HCT116 (cell line): ENCODE data around the gene TCF23. TPM values are rescaled to one million over a fixed set of nuclear protein-coding genes. Genes with fewer than 3 reads are reported as not detected.

Experiments used
- ATAC-seq: fragments of 200-7000 bp; cut with Tn5 transposase; 2 replicates; pipeline ENCODE4 v1.9.1; 2020; ENCODE audit warnings: mild to moderate bottlenecking, moderate library complexity
- BruUV-seq: library from RNA; stranded (reverse); fragments of 400-500 nt; replicated peaks from 2 replicates; lab custom pipeline; 2021; lab: Mats Ljungman, UMichigan
- CTCF ChIA-PET: fragments of 300-600 bp; sonication (Branson Sonifier 250); formaldehyde crosslinking; loops from one replicate; lab custom pipeline; 2021; ENCODE audit warnings: antibody characterized with exemption; lab: Charles Lee
- POLR2A ChIA-PET: fragments of 300-600, 350-600 bp; sonication (Branson Sonifier 250); formaldehyde crosslinking; loops from one replicate; lab custom pipeline; 2021; ENCODE audit warnings: antibody characterized with exemption; lab: Charles Lee
- RAD21 ChIA-PET, 2 experiments: fragments of 300-600 bp; sonication (Branson Sonifier 250); formaldehyde crosslinking; loops; one replicate each; lab custom pipeline; 2023; ENCODE audit warnings: low total read pairs in 2 of 2; ENCODE audit not compliant: uncharacterized antibody in 2 of 2, unreplicated experiment in 2 of 2, low non-redundant PET in 1 of 2; lab: Charles Lee
- DNase-seq: peaks from one replicate; pipeline ENCODE4 v3.0.0-alpha.2; 2010; ENCODE audit warnings: low read depth, low spot score
- H2AFZ ChIP-seq: fragments of 200-600 bp; shearing (Covaris generic), sonication (generic); 2 replicates; pipeline ENCODE4 v1.6.1; 2017; ENCODE audit warnings: low read depth, mixed run types, mixed read lengths, antibody characterized with exemption, low read length; ENCODE audit not compliant: poor library complexity, severe bottlenecking
- H3K27ac ChIP-seq: 2 replicates; pipeline ENCODE4 v1.5.1; 2012; ENCODE audit warnings: low read depth, low read length
- H3K27me3 ChIP-seq: fragments of 200-600 bp; sonication (generic); 2 replicates; pipeline ENCODE4 v1.6.1; 2016; ENCODE audit warnings: mixed run types, low read length, mixed read lengths; ENCODE audit not compliant: insufficient read depth
- H3K36me3 ChIP-seq, 2 experiments: fragments of 200-500 bp in 1 of 2; fragments of 200-600 bp in 1 of 2; sonication (Bioruptor generic) in 1 of 2; sonication (generic) in 1 of 2; 2 replicates each; pipeline versions ENCODE4 v1.5.1 to v1.6.1; 2014 to 2016; ENCODE audit warnings: low read length in 2 of 2, inconsistent platforms in 1 of 2, mixed read lengths in 1 of 2, mixed run types in 1 of 2; ENCODE audit not compliant: insufficient read depth in 2 of 2, control insufficient read depth in 1 of 2
- H3K4me1 ChIP-seq, 2 experiments: fragments of 200-600 bp in 1 of 2; sonication (generic) in 1 of 2; 2 replicates each; pipeline versions ENCODE4 v1.5.1 to v1.6.1; 2012 to 2017; ENCODE audit warnings: low read length in 2 of 2, inconsistent platforms in 1 of 2, mild to moderate bottlenecking in 1 of 2, mixed read lengths in 1 of 2, mixed run types in 1 of 2, moderate library complexity in 1 of 2; ENCODE audit not compliant: insufficient read depth in 2 of 2, control insufficient read depth in 1 of 2
- H3K4me2 ChIP-seq: fragments of 200-600 bp; sonication (generic); 2 replicates; pipeline ENCODE4 v1.6.1; 2017; ENCODE audit warnings: mixed run types, low read length, mixed read lengths
- H3K4me3 ChIP-seq, 2 experiments: fragments of 200-600 bp in 1 of 2; sonication (generic) in 1 of 2; replicated peaks in 1 of 2; 2 replicates each; pipeline ENCODE4 v1.5.1; 2011 to 2016; ENCODE audit warnings: low read length in 2 of 2, control low read depth in 1 of 2, low read depth in 1 of 2, mild to moderate bottlenecking in 1 of 2, mixed read lengths in 1 of 2, mixed run types in 1 of 2
- H3K79me2 ChIP-seq: fragments of 200-600 bp; sonication (generic); 2 replicates; pipeline ENCODE4 v1.6.1; 2017; ENCODE audit warnings: mild to moderate bottlenecking, mixed run types, low read length, moderate library complexity, mixed read lengths; ENCODE audit not compliant: insufficient read depth
- H3K9ac ChIP-seq: fragments of 200-600 bp; sonication (generic); 2 replicates; pipeline ENCODE4 v1.6.1; 2016; ENCODE audit warnings: low read length, mixed read lengths
- H3K9me2 ChIP-seq: fragments of 200-600 bp; sonication (generic), shearing (Covaris generic); 2 replicates; pipeline ENCODE4 v1.6.1; 2017; ENCODE audit warnings: mixed run types, mild to moderate bottlenecking, moderate library complexity; ENCODE audit not compliant: insufficient read depth
- H3K9me3 ChIP-seq, 2 experiments: fragments of 200-500 bp in 1 of 2; fragments of 200-600 bp in 1 of 2; sonication (Bioruptor generic) in 1 of 2; sonication (generic) in 1 of 2; 2 replicates each; pipeline ENCODE4 v1.6.1; 2014 to 2017; ENCODE audit warnings: low read length in 2 of 2, mixed read lengths in 2 of 2, inconsistent platforms in 1 of 2, low read depth in 1 of 2, mild to moderate bottlenecking in 1 of 2, mixed run types in 1 of 2, moderate library complexity in 1 of 2; ENCODE audit not compliant: control insufficient read depth in 1 of 2, insufficient read depth in 1 of 2
- H4K20me1 ChIP-seq: fragments of 200-600 bp; sonication (generic), shearing (Covaris generic); 2 replicates; pipeline ENCODE4 v1.6.1; 2017; ENCODE audit warnings: mixed run types, mild to moderate bottlenecking, moderate library complexity; ENCODE audit not compliant: insufficient read depth
- CBX3 ChIP-seq: IDR thresholded peaks from 2 replicates; pipeline ENCODE4 v1.6.1; 2012; ENCODE audit warnings: low read depth
- EGR1 ChIP-seq: IDR thresholded peaks from 2 replicates; pipeline ENCODE4 v1.6.1; 2012; ENCODE audit warnings: low read depth
- ELF1 ChIP-seq: IDR thresholded peaks from 2 replicates; pipeline ENCODE4 v1.6.1; 2012; ENCODE audit warnings: low read depth, borderline replicate concordance
- EZH2phosphoT487 ChIP-seq: fragments of 200-600 bp; IDR thresholded peaks from 2 replicates; pipeline ENCODE4 v1.6.1; 2018; ENCODE audit warnings: antibody characterized with exemption, borderline replicate concordance
- RAD21 ChIP-seq: IDR thresholded peaks from 2 replicates; pipeline ENCODE4 v1.6.1; 2012; ENCODE audit warnings: low read depth, mild to moderate bottlenecking
- ZFX ChIP-seq: fragments of 450-650 bp; IDR thresholded peaks from 2 replicates; pipeline ENCODE4 v1.6.1; 2017
- intact Hi-C: fragments of 100-400 bp; cut with micrococcal nuclease; formaldehyde crosslinking; loops from 2 replicates; pipeline ENCODE4 v1.10.0; 2022
- total RNA-seq: library from RNA; stranded (reverse); gene quantifications from one replicate; pipeline ENCODE4 v1.2.1, GENCODE V29; 2021; ENCODE audit not compliant: unreplicated experiment
- TF ChIP-seq, protein P1 (sequence below): IDR thresholded peaks from 2 replicates; pipeline ENCODE4 v1.6.1; 2012
- TF ChIP-seq, protein P2 (sequence below), 3 experiments: fragments of 200-600 bp in 1 of 3; sonication (generic) in 1 of 3; IDR thresholded peaks in 2 of 3; conservative IDR thresholded peaks in 1 of 3; 2 replicates each; pipeline ENCODE4 v1.5.1; 2012 to 2017; ENCODE audit warnings: low read depth in 2 of 3, low read length in 2 of 3, antibody characterized with exemption in 1 of 3, borderline replicate concordance in 1 of 3, control low read depth in 1 of 3, mild to moderate bottlenecking in 1 of 3, mixed read lengths in 1 of 3, mixed run types in 1 of 3, moderate library complexity in 1 of 3; ENCODE audit not compliant: insufficient read depth in 1 of 3

Gene TCF23
- total RNA-seq, 1 experiment from 2014 or later: not detected

DNA sequence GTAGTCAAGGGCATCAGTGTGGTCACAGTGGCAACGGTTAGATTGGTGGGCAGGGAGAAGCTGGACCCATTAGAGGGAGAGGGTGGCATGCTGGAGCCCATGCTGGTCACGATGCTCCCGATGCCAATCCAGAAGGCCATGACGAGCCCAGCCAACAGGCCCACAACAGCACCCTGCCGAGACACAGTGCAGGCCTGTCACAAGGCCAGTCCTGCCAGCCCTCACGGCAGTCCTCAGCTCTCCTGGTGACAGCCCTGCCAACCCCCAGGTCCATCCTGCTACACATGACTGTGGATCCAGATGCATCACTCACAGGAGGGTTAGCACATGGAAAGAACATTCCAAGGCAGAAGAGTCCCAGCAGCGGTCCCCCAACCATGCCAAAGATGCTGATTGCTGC is 52.9 kb downstream of the TCF23 start:
- DNase-seq: no peak
- H4K20me1 ChIP-seq: no peaks in the 10 kb centered on the region
- no peak for ATAC-seq
- H3K27ac ChIP-seq: no peak overlapping the region
- no peak overlapping the region for H3K9ac ChIP-seq
- no peak overlapping the region for H2AFZ ChIP-seq
- no peak for TF ChIP-seq EZH2phosphoT487
- no peak for TF ChIP-seq ZFX
- TF ChIP-seq, protein P1, sequence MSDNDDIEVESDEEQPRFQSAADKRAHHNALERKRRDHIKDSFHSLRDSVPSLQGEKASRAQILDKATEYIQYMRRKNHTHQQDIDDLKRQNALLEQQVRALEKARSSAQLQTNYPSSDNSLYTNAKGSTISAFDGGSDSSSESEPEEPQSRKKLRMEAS: no peak
- no peak for TF ChIP-seq ELF1
- TF ChIP-seq, protein P2, sequence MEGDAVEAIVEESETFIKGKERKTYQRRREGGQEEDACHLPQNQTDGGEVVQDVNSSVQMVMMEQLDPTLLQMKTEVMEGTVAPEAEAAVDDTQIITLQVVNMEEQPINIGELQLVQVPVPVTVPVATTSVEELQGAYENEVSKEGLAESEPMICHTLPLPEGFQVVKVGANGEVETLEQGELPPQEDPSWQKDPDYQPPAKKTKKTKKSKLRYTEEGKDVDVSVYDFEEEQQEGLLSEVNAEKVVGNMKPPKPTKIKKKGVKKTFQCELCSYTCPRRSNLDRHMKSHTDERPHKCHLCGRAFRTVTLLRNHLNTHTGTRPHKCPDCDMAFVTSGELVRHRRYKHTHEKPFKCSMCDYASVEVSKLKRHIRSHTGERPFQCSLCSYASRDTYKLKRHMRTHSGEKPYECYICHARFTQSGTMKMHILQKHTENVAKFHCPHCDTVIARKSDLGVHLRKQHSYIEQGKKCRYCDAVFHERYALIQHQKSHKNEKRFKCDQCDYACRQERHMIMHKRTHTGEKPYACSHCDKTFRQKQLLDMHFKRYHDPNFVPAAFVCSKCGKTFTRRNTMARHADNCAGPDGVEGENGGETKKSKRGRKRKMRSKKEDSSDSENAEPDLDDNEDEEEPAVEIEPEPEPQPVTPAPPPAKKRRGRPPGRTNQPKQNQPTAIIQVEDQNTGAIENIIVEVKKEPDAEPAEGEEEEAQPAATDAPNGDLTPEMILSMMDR (IDR thresholded peaks at IDR 0.05 in 2 of 3, conservative IDR thresholded peaks at IDR 0.05 in 1 of 3; ENCODE audit: borderline replicate concordance in 1 of 3, insufficient read depth in 1 of 3, low read depth in 2 of 3, low read length in 2 of 3): no peak
- TF ChIP-seq CBX3: no peak
- TF ChIP-seq EGR1: no peak
- H3K36me3 ChIP-seq: peaks cover 17 to 50% of the 10 kb centered on the region in 2 experiments; a peak in 2 of 4 replicates
- H3K4me2 ChIP-seq: no peak overlapping the region
- no peak overlapping the region for H3K4me3 ChIP-seq
- ChIA-PET RAD21 (no interaction called here), CTCF (no interaction called here), POLR2A (interaction anchor here (0.7 kb wide), 1 partner anchor 10 kb away, joined by 5 read pairs; no protein-coding TSS in a partner anchor)
- no peaks in the 10 kb centered on the region for H3K4me1 ChIP-seq
- BruUV-seq: no TSS peak
- intact Hi-C loops: no loop called here
- no peaks in the 10 kb centered on the region for H3K79me2 ChIP-seq
- H3K9me3 ChIP-seq: no peaks in the 10 kb centered on the region
- no peaks in the 10 kb centered on the region for H3K9me2 ChIP-seq
- no peaks in the 10 kb centered on the region for H3K27me3 ChIP-seq

DNA sequence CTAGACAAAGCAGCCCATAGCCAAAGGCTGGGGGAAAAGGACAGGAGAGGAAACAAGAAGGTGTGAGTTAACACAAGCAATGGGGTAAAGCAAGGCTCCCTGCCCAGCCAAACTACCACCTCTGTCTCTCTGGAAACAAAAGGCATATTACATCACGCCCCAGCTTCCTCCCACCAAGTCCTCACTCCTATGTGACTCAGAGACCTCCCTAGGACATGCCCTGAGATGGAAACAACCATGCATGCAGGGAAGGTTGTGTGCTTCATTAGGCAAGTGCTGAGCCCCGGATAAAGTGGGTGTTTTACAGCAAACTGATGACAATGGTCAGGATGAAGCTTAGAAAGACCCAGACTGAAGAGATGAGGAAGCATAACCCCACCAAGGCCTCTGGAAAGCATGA is 54.0 kb downstream of the TCF23 start:
- H3K36me3 ChIP-seq: peaks cover 20 to 59% of the 10 kb centered on the region in 2 experiments; a peak in 2 of 4 replicates
- ChIA-PET RAD21 (no interaction called here), CTCF (no interaction called here), POLR2A (no interaction called here)
- no peak overlapping the region for H2AFZ ChIP-seq
- no peak overlapping the region for H3K27ac ChIP-seq
- no TSS peak for BruUV-seq
- no peaks in the 10 kb centered on the region for H3K9me3 ChIP-seq
- H4K20me1 ChIP-seq: no peaks in the 10 kb centered on the region
- no peak overlapping the region for H3K9ac ChIP-seq
- H3K9me2 ChIP-seq: no peaks in the 10 kb centered on the region
- TF ChIP-seq RAD21: no peak
- TF ChIP-seq, protein P2 (IDR thresholded peaks at IDR 0.05 in 2 of 3, conservative IDR thresholded peaks at IDR 0.05 in 1 of 3; ENCODE audit: borderline replicate concordance in 1 of 3, insufficient read depth in 1 of 3, low read depth in 2 of 3, low read length in 2 of 3): no peak
- H3K27me3 ChIP-seq: no peaks in the 10 kb centered on the region
- ATAC-seq (no peak), DNase-seq (no peak)
- no peaks in the 10 kb centered on the region for H3K4me1 ChIP-seq
- peaks cover 6% of the 10 kb centered on the region; the same call in 1 of the 2 replicates for H3K79me2 ChIP-seq
- H3K4me3 ChIP-seq: no peak overlapping the region
- H3K4me2 ChIP-seq: no peak overlapping the region
- intact Hi-C loops: no loop called here
